K562 (cell line): ENCODE data around the gene POU1F1. TPM values are rescaled to one million over a fixed set of nuclear protein-coding genes. Genes with fewer than 3 reads are reported as not detected.

Experiments used
- ARNT ChIP-seq, 2 experiments: fragments of 450-650 bp; IDR thresholded peaks; 2 replicates each; pipeline ENCODE4 v1.6.1; 2016; ENCODE audit warnings: mild to moderate bottlenecking in 1 of 2
- BRD4 ChIP-seq: fragments of 200-600 bp; sonication (generic); IDR thresholded peaks from 2 replicates; pipeline ENCODE4 v1.6.1; 2017; ENCODE audit warnings: inconsistent platforms
- CAMTA2 ChIP-seq: fragments of 250-450 bp; sonication (Bioruptor Pico); conservative IDR thresholded peaks from 2 replicates; pipeline ENCODE4 v1.5.1; 2022
- CEBPB ChIP-seq: fragments of 450-650 bp; IDR thresholded peaks from 2 replicates; pipeline ENCODE4 v1.6.1; 2016; ENCODE audit warnings: missing genetic modification characterization, missing compliant biosample characterization
- DNMT1 ChIP-seq: fragments of 450-650 bp; IDR thresholded peaks from 2 replicates; pipeline ENCODE4 v1.6.1; 2016; ENCODE audit warnings: antibody characterized with exemption, mild to moderate bottlenecking
- GTF2E2 ChIP-seq: fragments of 200-800 bp; sonication (Bioruptor generic); IDR thresholded peaks from 2 replicates; pipeline ENCODE4 v1.6.1; 2016; ENCODE audit warnings: missing genetic modification characterization, missing compliant biosample characterization
- GTF2F1 ChIP-seq: IDR thresholded peaks from 2 replicates; pipeline ENCODE4 v1.6.1; 2011; ENCODE audit warnings: low read depth, low read length, improper control_type of control experiment
- HDAC3 ChIP-seq: fragments of 450-650 bp; IDR thresholded peaks from 2 replicates; pipeline ENCODE4 v1.6.1; 2018; ENCODE audit warnings: borderline replicate concordance, mild to moderate bottlenecking, moderate library complexity; ENCODE audit not compliant: partially characterized antibody
- KDM5B ChIP-seq: fragments of 200-600 bp; sonication (generic); IDR thresholded peaks from 2 replicates; pipeline ENCODE4 v1.6.1; 2012; ENCODE audit warnings: low read depth, mild to moderate bottlenecking, moderate library complexity, low read length, control low read depth, inconsistent platforms; ENCODE audit not compliant: insufficient replicate concordance
- MEF2D ChIP-seq: conservative IDR thresholded peaks from 2 replicates; pipeline ENCODE4 v1.6.1; 2016; ENCODE audit warnings: low read depth, missing genetic modification characterization, missing compliant biosample characterization
- NELFE ChIP-seq: IDR thresholded peaks from 2 replicates; pipeline ENCODE4 v1.6.1; 2011; ENCODE audit warnings: mild to moderate bottlenecking; ENCODE audit not compliant: insufficient read depth, insufficient read length
- NR2C2 ChIP-seq, 2 experiments: fragments of 200-800 bp in 1 of 2; sonication (Bioruptor generic) in 1 of 2; sonication (generic) in 1 of 2; formaldehyde crosslinking in 1 of 2; IDR thresholded peaks; 2 replicates each; pipeline versions ENCODE4 v1.6.1 to v1.8.0; 2016 to 2022; ENCODE audit warnings: mild to moderate bottlenecking in 1 of 2, missing compliant biosample characterization in 1 of 2, missing genetic modification characterization in 1 of 2, missing genetic modification reagents in 1 of 2
- SETDB1 ChIP-seq: IDR thresholded peaks from one replicate; pipeline ENCODE4 v1.6.1; 2012; ENCODE audit warnings: low read length, control low read depth, inconsistent platforms
- SUPT5H ChIP-seq: fragments of 450-650 bp; IDR thresholded peaks from 2 replicates; pipeline ENCODE4 v1.6.1; 2016
- ZC3H4 ChIP-seq: sonication (generic); formaldehyde crosslinking; IDR thresholded peaks from 2 replicates; pipeline ENCODE4 v1.9.0; 2021; ENCODE audit warnings: missing genetic modification reagents, borderline replicate concordance
- ZC3H8 ChIP-seq: fragments of 450-650 bp; IDR thresholded peaks from 2 replicates; pipeline ENCODE4 v1.6.1; 2017
- ZNF224 ChIP-seq: sonication (generic); formaldehyde crosslinking; IDR thresholded peaks from 2 replicates; pipeline ENCODE4 v1.8.0; 2022; ENCODE audit warnings: mild to moderate bottlenecking, missing genetic modification reagents
- ZNF311 ChIP-seq: fragments of 250-450 bp; sonication (Bioruptor Pico); IDR thresholded peaks from 2 replicates; pipeline ENCODE4 v1.4.0; 2020; ENCODE audit warnings: mild to moderate bottlenecking, moderate library complexity
- polyA plus RNA-seq, 8 experiments: library from polyadenylated mRNA; depleted of rRNA in 4 of 8; stranded (reverse) in 5 of 8; unstranded in 3 of 8; fragments of >200 nt; fragmentation: Nextera tagmentation in 2 of 8; fragmentation: Illumina TruSeq in 1 of 8; extraction: Ambion mirVana in 2 of 8; extraction: Trizol in 1 of 8; gene quantifications; 2 replicates each; pipeline versions ENCODE4 v1.2.1 to v1.2.3, GENCODE V29; 2011 to 2014; ENCODE audit warnings: inconsistent platforms in 1 of 8, missing spikeins in 1 of 8
- total RNA-seq, 7 experiments: library from RNA; depleted of rRNA in 6 of 7; stranded (reverse); fragments of >200 nt in 6 of 7; fragmentation: Illumina TruSeq in 2 of 7; extraction: Trizol in 2 of 7; gene quantifications; 2 replicates each; pipeline versions ENCODE4 v1.2.1 to v1.2.3, GENCODE V29; 2011 to 2021; ENCODE audit warnings: low replicate concordance in 1 of 7
- TF ChIP-seq, protein P1 (sequence below): sonication (generic); formaldehyde crosslinking; IDR thresholded peaks from 2 replicates; pipeline ENCODE4 v1.8.0; 2023; ENCODE audit warnings: mild to moderate bottlenecking, missing genetic modification reagents
- TF ChIP-seq, protein P2 (sequence below), 2 experiments: fragments of 450-650 bp in 1 of 2; IDR thresholded peaks; 2 replicates each; pipeline ENCODE4 v1.6.1; 2011 to 2017; ENCODE audit warnings: low read depth in 2 of 2, antibody characterized with exemption in 1 of 2, borderline replicate concordance in 1 of 2, low read length in 1 of 2, mild to moderate bottlenecking in 1 of 2, mixed read lengths in 1 of 2; ENCODE audit not compliant: control insufficient read depth in 1 of 2
- TF ChIP-seq, protein P3 (sequence below): IDR thresholded peaks from 2 replicates; pipeline ENCODE4 v1.6.1; 2016; ENCODE audit warnings: missing genetic modification characterization, missing compliant biosample characterization

Gene POU1F1
- total and polyA plus RNA-seq, 9 of the 15 experiments (the other 6 are each of a cell fraction or from before 2014, with no cell fraction given), result not detected

DNA sequence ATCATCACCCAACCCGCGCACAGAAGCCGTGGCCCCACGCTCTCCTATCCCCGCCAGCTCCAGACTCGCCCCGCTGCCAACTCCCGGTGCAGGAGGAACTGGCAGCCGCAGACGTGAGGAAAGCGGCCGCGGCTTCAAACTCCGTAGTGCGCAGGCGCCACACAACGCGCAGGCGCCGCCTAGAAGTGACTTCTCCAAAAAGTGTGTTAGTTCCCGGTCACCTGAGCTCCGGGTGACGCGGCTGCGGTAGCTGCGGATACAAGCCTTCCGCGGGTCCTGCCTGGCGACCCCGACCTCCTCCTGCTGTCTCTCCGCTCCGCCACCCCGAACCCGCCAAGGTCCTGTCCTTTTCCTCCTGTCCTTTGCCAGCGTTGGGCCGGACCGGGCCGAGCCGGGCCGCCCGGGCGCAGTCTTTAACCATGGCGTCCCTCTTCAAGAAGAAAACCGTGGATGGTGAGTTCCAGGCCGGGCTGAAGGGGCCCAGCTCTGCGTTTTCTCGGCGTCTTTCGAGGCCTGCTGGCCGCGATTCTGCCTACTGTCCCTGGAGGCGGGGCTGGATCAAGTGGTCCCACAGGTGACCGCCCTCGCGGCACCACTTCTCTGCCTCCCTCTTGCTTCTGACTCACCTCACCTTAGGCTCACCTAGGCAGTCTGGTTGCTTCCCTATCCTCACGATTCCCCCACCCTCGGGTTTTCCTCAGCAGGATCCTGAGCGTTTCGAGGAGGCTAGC, 49.1 kb downstream of the POU1F1 start, which contains the start of gene CHMP2B (continued):
- TF ChIP-seq, protein P1, sequence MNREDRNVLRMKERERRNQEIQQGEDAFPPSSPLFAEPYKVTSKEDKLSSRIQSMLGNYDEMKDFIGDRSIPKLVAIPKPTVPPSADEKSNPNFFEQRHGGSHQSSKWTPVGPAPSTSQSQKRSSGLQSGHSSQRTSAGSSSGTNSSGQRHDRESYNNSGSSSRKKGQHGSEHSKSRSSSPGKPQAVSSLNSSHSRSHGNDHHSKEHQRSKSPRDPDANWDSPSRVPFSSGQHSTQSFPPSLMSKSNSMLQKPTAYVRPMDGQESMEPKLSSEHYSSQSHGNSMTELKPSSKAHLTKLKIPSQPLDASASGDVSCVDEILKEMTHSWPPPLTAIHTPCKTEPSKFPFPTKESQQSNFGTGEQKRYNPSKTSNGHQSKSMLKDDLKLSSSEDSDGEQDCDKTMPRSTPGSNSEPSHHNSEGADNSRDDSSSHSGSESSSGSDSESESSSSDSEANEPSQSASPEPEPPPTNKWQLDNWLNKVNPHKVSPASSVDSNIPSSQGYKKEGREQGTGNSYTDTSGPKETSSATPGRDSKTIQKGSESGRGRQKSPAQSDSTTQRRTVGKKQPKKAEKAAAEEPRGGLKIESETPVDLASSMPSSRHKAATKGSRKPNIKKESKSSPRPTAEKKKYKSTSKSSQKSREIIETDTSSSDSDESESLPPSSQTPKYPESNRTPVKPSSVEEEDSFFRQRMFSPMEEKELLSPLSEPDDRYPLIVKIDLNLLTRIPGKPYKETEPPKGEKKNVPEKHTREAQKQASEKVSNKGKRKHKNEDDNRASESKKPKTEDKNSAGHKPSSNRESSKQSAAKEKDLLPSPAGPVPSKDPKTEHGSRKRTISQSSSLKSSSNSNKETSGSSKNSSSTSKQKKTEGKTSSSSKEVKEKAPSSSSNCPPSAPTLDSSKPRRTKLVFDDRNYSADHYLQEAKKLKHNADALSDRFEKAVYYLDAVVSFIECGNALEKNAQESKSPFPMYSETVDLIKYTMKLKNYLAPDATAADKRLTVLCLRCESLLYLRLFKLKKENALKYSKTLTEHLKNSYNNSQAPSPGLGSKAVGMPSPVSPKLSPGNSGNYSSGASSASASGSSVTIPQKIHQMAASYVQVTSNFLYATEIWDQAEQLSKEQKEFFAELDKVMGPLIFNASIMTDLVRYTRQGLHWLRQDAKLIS, result no peak
- 0 out of 2 replicates have a peak, but pooled peaks have one; percentile 33 for TF ChIP-seq GTF2E2 (tag)
- no peak for TF ChIP-seq ZC3H8
- TF ChIP-seq, protein P2, sequence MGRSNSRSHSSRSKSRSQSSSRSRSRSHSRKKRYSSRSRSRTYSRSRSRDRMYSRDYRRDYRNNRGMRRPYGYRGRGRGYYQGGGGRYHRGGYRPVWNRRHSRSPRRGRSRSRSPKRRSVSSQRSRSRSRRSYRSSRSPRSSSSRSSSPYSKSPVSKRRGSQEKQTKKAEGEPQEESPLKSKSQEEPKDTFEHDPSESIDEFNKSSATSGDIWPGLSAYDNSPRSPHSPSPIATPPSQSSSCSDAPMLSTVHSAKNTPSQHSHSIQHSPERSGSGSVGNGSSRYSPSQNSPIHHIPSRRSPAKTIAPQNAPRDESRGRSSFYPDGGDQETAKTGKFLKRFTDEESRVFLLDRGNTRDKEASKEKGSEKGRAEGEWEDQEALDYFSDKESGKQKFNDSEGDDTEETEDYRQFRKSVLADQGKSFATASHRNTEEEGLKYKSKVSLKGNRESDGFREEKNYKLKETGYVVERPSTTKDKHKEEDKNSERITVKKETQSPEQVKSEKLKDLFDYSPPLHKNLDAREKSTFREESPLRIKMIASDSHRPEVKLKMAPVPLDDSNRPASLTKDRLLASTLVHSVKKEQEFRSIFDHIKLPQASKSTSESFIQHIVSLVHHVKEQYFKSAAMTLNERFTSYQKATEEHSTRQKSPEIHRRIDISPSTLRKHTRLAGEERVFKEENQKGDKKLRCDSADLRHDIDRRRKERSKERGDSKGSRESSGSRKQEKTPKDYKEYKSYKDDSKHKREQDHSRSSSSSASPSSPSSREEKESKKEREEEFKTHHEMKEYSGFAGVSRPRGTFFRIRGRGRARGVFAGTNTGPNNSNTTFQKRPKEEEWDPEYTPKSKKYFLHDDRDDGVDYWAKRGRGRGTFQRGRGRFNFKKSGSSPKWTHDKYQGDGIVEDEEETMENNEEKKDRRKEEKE (IDR thresholded peaks at IDR 0.05; ENCODE audit: borderline replicate concordance in 1 of 2, control insufficient read depth in 1 of 2, low read depth in 2 of 2, low read length in 1 of 2), result no peak
- no peak for TF ChIP-seq BRD4
- TF ChIP-seq ARNT (IDR thresholded peaks at IDR 0.05), result no peak
- TF ChIP-seq HDAC3, result no peak
- no peak for TF ChIP-seq SETDB1
- no peak for TF ChIP-seq ZNF224 (CRISPR knock-in tag)
- no peak for TF ChIP-seq ZC3H4 (CRISPR knock-in tag)
- no peak for TF ChIP-seq KDM5B
- TF ChIP-seq, protein P3, sequence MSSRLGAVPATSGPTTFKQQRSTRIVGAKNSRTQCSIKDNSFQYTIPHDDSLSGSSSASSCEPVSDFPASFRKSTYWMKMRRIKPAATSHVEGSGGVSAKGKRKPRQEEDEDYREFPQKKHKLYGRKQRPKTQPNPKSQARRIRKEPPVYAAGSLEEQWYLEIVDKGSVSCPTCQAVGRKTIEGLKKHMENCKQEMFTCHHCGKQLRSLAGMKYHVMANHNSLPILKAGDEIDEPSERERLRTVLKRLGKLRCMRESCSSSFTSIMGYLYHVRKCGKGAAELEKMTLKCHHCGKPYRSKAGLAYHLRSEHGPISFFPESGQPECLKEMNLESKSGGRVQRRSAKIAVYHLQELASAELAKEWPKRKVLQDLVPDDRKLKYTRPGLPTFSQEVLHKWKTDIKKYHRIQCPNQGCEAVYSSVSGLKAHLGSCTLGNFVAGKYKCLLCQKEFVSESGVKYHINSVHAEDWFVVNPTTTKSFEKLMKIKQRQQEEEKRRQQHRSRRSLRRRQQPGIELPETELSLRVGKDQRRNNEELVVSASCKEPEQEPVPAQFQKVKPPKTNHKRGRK, result no peak
- TF ChIP-seq SUPT5H, result peak; percentile 69; the same call in 1 of the 2 replicates
- TF ChIP-seq CAMTA2 (CRISPR knock-in tag), result no peak
- TF ChIP-seq NR2C2 (CRISPR knock-in tag; IDR thresholded peaks at IDR 0.05), result no peak
- peak; percentile 18; the same call in 1 of the 2 replicates for TF ChIP-seq NR2C2 (tag; IDR thresholded peaks at IDR 0.05)
- TF ChIP-seq DNMT1, result no peak
- TF ChIP-seq ZNF311 (CRISPR knock-in tag), result no peak
- no peak for TF ChIP-seq CEBPB (tag)
- TF ChIP-seq MEF2D (tag), result no peak
- TF ChIP-seq NELFE, result no peak
- no peak for TF ChIP-seq GTF2F1
